ENCODE results near the gene DNLZ.

DNA sequence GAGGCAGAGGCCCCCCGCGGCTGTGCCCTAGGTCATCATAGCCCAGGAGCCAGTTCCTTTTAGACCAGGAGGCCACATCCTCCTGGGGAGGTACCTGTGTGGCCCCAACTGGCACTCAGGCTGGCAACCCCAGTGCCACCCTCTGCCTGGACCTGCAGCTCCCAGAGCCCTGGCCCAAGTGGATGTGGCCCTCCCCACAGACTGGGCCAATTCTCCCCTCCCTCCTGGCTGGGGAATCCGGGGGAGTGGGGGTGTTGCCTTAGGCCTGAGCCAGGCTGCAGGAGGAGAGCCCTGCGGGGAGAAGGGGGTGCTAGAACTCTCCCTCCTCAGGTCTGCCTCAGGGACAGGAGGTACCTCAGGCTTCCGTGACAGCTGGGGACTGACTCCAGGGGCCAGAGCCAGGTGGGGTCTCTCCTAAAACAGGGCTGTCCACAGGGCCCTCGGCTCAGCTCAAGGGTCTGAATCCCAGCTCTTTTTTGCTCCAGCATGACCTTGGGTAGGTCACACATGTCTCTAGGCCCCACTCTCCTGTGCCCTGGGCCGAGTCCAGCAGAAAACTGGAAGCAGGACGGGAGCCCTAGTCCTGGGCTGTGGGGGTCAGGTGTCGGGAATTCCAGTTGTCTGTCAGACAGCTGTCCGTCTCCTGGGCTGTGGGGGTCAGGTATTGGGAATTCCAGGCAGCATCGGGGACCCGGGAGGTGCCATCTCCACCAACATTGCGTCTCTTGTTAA, 9.6 kb downstream of the DNLZ start:
- TF ChIP-seq, protein P1, sequence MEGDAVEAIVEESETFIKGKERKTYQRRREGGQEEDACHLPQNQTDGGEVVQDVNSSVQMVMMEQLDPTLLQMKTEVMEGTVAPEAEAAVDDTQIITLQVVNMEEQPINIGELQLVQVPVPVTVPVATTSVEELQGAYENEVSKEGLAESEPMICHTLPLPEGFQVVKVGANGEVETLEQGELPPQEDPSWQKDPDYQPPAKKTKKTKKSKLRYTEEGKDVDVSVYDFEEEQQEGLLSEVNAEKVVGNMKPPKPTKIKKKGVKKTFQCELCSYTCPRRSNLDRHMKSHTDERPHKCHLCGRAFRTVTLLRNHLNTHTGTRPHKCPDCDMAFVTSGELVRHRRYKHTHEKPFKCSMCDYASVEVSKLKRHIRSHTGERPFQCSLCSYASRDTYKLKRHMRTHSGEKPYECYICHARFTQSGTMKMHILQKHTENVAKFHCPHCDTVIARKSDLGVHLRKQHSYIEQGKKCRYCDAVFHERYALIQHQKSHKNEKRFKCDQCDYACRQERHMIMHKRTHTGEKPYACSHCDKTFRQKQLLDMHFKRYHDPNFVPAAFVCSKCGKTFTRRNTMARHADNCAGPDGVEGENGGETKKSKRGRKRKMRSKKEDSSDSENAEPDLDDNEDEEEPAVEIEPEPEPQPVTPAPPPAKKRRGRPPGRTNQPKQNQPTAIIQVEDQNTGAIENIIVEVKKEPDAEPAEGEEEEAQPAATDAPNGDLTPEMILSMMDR (IDR thresholded peaks at IDR 0.05; ENCODE audit: low read depth, low read length, missing input control) = no peak
- TF ChIP-seq YY1 (IDR thresholded peaks at IDR 0.05) (no peak), SP1 (IDR thresholded peaks at IDR 0.05) (no peak), RXRA (IDR thresholded peaks at IDR 0.05) (no peak), RAD21 (IDR thresholded peaks at IDR 0.05) (no peak)
- TF ChIP-seq, protein P2, sequence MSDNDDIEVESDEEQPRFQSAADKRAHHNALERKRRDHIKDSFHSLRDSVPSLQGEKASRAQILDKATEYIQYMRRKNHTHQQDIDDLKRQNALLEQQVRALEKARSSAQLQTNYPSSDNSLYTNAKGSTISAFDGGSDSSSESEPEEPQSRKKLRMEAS (IDR thresholded peaks at IDR 0.05) = no peak
- TF ChIP-seq, protein P3, sequence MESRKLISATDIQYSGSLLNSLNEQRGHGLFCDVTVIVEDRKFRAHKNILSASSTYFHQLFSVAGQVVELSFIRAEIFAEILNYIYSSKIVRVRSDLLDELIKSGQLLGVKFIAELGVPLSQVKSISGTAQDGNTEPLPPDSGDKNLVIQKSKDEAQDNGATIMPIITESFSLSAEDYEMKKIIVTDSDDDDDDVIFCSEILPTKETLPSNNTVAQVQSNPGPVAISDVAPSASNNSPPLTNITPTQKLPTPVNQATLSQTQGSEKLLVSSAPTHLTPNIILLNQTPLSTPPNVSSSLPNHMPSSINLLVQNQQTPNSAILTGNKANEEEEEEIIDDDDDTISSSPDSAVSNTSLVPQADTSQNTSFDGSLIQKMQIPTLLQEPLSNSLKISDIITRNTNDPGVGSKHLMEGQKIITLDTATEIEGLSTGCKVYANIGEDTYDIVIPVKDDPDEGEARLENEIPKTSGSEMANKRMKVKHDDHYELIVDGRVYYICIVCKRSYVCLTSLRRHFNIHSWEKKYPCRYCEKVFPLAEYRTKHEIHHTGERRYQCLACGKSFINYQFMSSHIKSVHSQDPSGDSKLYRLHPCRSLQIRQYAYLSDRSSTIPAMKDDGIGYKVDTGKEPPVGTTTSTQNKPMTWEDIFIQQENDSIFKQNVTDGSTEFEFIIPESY (IDR thresholded peaks at IDR 0.05) = no peak
